GM19324 (cell line): ENCODE results near the gene PUM2.

ENCODE experiments used
- ATAC-seq: cut with Tn5 transposase; IDR thresholded peaks from one replicate; pipeline ENCODE4 v1.9.1; 2021; ENCODE audit warnings: mild to moderate bottlenecking, moderate library complexity; ENCODE audit not compliant: unreplicated experiment, low FRiP score

The PUM2 gene

GRCh38 chr2:20220806-20221554 lies 129.7 kb downstream of the PUM2 start:
- no peak for ATAC-seq

GRCh38 chr2:20219763-20220380 lies 130.8 kb downstream of the PUM2 start:
- no peak for ATAC-seq

- no peak for ATAC-seq
Observed at GRCh38 chr2:20218331-20219320, 132.0 kb downstream of the PUM2 start.

- no peak for ATAC-seq
Observed at GRCh38 chr2:20217041-20217970, 133.3 kb downstream of the PUM2 start.

- ATAC-seq: no peak
Observed at GRCh38 chr2:20216130-20217025, 134.3 kb downstream of the PUM2 start.

GRCh38 chr2:20215183-20216040 lies 135.2 kb downstream of the PUM2 start:
- ATAC-seq: no peak

- no peak for ATAC-seq
Observed at GRCh38 chr2:20214566-20215182, 136.0 kb downstream of the PUM2 start.

- no peak for ATAC-seq
Observed at GRCh38 chr2:20213651-20214565, 136.7 kb downstream of the PUM2 start.

- no peak for ATAC-seq
Observed at GRCh38 chr2:20212871-20213503, 137.7 kb downstream of the PUM2 start.

- no peak for ATAC-seq
Observed at GRCh38 chr2:20212459-20212870, 138.2 kb downstream of the PUM2 start.

- no peak for ATAC-seq
Observed at GRCh38 chr2:20211860-20212458, 138.7 kb downstream of the PUM2 start.

GRCh38 chr2:20211420-20211819 lies 139.2 kb downstream of the PUM2 start:
- ATAC-seq: no peak

- ATAC-seq: no peak
Observed at GRCh38 chr2:20210462-20210861, 140.2 kb downstream of the PUM2 start.

- no peak for ATAC-seq
Observed at GRCh38 chr2:20209373-20210109, 141.1 kb downstream of the PUM2 start.

GRCh38 chr2:20208476-20208859 lies 142.2 kb downstream of the PUM2 start:
- no peak for ATAC-seq
